GM13977 (cell line): ENCODE results near the gene ADAM15.

Experiments used
- DNase-seq: peaks from one replicate; pipeline ENCODE4 v3.0.0; 2012; ENCODE audit warnings: low spot score
- CTCF ChIP-seq: IDR thresholded peaks from 2 replicates; pipeline ENCODE4 v1.5.1; 2012; ENCODE audit warnings: mild to moderate bottlenecking, control low read depth; ENCODE audit not compliant: insufficient read depth; ENCODE audit errors: extremely low read depth, missing control alignments
- in situ Hi-C: fragments of 300-500 bp; cut with MboI; formaldehyde crosslinking; loops from one replicate; pipeline ENCODE4 v1.12.0; 2022; ENCODE audit warnings: low sequenced_read_pairs, low pct_unique_long_range_greater_than_20kb, mixed read lengths, inconsistent platforms; ENCODE audit not compliant: unreplicated experiment

Gene ADAM15

GRCh38 chr1:155004352-155005075 lies 46.6 kb upstream of the ADAM15 start:
- DNase-seq = no peak
- TF ChIP-seq CTCF = no peak
- in situ Hi-C loops = no loop called here

- no peak for DNase-seq
- TF ChIP-seq CTCF = no peak
- in situ Hi-C loops = no loop called here
These were observed 45.8 kb upstream of the ADAM15 start for GRCh38 chr1:155005076-155006011.

DNA sequence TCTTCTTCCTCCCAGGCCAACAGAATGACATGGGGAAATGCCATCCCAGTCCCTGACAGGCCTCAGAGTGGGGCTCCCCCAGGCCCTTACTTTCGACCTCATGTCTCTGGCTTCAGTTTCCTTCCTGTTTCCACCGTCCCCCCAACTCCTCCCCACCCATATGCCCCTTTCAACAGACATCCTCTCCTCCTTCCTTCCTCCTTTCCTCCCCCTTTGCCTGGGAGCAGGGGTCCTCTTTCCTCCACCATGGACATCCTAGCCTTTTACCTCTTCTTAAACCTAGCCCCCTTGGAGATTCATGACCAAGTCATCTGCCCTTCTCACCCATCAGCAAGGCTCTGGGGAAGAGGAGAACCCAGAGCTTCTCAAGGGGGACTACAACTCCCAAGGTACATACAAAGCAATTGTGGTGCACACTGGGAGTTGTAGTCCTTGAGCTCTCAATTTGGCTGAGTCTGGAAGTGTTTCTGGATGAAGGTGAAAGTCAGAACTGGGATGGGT lies 44.5 kb upstream of the ADAM15 start:
- no peak for DNase-seq
- TF ChIP-seq CTCF = no peak
- in situ Hi-C loops = no loop called here

- in situ Hi-C loops = no loop called here
- no peak for DNase-seq
- TF ChIP-seq CTCF = no peak
These were observed 43.8 kb upstream of the ADAM15 start for GRCh38 chr1:155007251-155007828.

GRCh38 chr1:155008015-155008941 lies 42.8 kb upstream of the ADAM15 start:
- DNase-seq = no peak
- in situ Hi-C loops = no loop called here
- no peak for TF ChIP-seq CTCF
